NCI-H2196 treated with DMSO at 0.1 percent for 48 hours (cell line): ENCODE results near the gene AKNA.

Experiments
- DNase-seq: peaks from one replicate; lab custom pipeline; 2025; ENCODE audit not compliant: unreplicated experiment; lab: John Stamatoyannopoulos, UW

The AKNA gene

DNA sequence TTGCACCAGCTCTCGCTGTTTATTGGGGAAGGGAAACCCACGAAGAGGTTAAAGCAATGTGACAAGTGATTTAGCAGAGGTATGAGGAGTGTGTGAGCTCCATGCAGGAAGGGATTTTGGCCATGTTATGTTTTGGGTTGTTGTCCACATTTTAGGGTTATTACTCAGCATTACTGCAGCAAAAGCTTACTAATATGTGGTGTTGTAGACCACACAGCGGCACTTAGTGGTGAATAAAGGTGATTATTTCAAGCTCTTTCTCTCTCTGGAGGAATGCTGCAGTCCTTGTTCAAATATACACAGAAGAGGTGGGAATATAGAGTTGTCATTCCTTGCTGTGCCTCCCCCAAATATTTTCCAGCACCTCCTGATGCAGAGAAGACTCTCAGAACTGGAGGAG is 29.7 kb upstream of the AKNA start:
- DNase-seq: no peak

DNA sequence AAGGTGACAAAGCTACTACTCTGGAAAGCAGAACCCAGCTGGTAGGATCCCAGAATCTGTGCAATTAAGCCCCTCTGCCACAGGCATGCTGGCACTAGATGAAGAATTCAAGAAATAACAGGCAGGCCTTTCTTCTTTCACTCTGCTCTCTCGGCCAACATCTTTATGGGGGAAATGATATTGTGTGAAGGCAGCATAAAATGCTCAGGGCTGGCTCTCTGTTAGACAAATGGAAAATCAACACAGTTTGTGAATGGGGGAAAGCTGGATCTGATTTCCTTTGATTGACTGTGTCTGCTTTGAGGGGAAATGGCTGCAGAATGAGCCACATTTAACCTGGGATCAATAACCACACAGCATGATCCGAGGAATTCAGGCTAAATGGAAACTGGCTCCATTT is 29.1 kb upstream of the AKNA start:
- no peak for DNase-seq

DNA sequence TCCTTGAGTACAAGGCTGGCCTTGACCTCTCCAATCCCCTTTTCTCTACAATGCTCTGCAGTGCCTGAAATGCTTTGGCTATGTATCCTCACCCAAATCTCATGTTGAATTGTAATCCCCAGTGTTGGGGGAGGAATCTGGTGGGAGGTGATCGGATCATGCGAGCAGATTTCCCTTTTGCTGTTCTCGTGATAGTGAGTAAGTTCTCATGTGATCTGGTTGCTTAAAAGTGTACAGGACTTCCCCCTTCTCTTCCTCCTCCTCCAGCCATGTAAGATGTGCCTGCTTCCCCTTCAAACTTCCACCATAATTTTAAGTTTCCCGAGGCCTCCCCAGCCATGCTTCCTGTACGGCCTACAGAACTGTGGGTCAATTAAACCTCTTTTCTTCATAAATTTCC is 28.5 kb upstream of the AKNA start:
- no peak for DNase-seq

DNA sequence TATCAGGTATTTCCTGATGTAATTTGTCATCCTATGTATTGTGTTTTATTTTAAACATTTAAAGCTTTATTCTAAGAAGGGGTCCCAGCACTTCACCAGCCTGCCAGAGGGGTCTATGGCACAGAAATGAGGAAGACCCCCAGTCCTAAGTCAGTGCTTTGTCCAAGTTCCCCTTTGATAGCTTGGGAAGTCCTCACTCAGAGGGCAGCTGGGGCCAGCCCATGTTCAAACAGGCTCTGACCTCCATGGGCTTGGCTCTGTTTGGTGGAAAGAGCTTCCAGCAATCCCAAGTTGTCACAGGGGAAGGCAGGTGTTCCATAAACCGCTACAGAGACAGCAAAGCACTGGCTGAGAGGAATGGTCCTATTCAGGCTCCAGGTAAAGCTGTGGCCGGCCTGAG is 26.6 kb upstream of the AKNA start:
- no peak for DNase-seq

DNA sequence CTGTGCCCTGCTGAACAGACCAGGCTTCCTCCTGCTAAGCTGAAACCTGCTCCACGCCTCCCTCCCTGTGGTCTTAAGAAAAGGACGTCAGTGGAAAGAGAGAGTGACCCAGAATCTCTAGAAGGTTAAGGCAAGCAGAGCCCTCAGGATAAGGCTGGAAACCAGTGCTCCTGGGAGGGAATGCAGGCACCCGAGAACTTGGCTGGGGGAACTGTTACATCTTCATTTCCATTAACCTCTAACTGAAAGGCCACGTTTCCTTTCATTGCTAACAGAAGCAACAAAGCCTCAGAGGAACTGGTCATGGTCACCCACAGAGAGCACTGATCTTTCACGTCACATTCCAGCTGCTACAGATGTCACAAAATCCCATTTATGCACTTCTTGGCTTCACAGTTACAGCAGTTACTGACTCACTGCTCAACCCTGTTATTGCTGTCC is 26.1 kb upstream of the AKNA start:
- DNase-seq: no peak

DNA sequence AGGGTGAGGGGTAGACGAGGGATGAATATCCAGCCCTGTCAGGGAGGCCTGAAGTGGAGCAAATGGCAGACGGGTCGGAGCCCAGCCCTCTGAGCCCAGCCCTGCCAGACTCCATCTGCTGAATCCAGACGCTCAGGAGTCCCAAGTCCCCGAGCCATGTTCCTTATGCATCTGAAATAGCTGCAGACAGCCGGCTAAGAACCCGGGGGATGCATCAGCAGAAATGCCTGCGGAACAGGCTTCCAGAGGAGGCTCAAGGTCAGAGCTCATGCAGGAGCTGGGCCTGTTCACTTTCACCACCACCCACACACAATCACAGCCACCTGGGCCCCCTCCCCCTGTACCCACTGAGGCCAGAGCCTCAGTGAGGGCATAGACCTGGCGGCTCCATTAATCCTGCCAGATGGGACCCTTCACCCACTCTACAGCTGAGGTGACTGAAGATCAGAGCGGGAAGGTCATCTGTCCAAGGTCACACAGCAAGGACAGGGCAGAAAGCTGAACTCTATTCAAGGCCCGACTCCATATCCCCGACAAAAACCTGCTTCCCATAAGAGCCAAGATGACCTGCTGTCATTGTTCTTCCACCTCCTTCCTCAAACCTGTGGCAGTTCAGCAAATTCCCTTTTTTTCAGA is 24.4 kb upstream of the AKNA start:
- DNase-seq: no peak

DNA sequence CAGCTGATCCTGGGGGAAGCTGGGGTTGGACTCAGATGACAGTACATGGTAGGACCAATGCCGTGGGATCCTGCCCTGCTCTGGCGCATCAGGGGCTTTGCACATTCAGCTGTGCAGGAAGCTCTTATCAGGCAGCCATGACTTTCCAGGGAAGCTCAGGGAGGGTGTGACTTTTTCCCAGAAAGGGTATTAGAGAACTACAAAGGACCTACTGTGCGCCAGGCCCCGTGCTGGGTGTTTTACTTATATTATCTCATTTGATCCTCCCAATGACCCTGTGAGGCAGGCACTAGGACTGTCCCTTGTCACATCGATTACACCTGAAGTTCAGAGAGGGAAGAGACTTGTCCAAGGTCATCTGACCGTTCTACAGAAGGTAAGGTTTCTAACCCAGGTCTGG is 23.7 kb upstream of the AKNA start:
- DNase-seq: no peak

DNA sequence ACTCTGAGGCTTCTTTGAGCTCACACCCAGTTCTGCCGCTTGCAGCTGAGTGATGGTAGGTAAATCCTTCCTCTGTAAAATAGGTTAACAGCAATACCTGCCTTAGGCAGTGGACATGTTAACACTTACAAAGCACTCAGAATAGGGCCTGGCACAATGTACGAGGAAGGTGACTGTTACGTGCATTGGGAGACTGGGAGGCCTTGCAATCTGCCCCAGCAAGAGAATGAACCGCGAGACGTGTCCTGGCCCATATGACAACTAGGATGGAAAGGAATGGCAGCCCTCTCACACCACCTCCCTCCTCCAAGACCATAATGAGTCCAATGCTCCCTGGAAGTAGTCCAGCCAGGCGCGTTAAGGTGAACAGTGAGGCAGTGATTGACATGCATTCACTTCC is 23.1 kb upstream of the AKNA start:
- DNase-seq: no peak

DNA sequence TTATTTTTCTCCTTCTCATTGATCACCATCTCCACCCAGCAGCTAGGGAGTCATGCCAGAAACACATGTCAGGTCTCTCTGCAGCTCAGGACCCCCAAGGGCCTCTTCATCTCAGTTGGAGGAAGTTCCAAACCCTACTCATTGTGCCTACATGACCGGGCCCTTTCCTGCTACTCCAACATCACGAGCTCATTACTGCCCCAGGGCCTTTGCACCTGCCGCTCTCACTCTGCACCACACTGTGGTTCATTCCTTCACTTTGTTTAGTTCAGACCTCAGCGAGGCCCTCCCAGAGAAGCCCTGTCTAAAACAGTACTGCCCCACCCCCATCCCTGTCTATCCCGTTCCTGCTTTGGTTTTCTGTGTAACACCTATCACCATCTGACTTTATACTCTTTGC is 22.1 kb upstream of the AKNA start:
- DNase-seq: no peak

DNA sequence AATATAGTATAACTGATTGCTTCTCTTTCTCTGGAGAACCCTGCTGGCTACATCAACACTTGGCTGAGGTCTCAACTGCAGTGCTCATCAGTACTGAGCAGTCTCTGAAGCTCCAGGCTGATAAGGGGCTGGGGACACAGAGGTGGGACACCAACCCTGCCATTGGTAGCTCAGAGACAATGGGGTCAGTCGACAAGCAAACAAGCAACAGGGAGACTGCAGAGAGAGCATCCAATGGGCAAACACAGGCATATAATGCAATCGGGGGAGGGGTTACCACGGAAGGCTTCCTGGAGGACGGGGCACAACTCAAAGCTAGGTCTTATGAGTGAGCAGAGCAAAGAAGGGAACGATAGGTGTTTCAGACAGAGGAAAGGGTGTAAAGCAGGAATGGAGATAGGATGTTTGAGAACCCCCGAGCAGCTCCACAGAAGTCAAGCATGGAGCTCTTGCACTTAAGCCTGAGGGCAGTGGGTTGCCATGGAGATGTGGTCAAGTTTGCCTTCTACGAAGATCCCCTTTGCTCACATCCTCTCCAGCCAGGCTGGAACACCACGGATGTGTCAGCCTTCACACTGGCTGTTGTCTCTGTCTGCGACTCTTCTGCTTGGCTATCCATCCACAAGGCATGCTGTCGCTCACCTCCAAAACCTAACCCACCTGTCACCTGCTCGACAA is 21.5 kb upstream of the AKNA start:
- no peak for DNase-seq

DNA sequence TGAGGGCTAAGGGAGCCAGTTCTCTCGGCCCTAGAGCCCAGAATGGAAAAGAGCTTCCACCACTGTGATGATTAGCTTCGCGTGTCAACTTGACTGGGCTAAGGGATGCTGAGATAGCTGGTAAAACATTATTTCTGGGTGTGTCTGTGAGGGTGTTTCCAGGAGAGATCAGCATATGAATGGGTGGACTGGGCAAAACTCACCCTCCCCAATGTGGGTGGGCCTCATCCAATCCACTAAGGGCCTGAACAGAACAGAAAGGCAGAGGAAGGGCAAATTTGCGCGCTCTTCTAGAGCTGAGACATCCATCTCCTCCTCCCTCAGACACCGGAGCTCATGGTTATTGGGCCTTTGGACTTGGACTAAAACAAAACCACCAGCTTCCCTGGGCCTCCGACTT is 20.9 kb upstream of the AKNA start:
- DNase-seq: no peak

DNA sequence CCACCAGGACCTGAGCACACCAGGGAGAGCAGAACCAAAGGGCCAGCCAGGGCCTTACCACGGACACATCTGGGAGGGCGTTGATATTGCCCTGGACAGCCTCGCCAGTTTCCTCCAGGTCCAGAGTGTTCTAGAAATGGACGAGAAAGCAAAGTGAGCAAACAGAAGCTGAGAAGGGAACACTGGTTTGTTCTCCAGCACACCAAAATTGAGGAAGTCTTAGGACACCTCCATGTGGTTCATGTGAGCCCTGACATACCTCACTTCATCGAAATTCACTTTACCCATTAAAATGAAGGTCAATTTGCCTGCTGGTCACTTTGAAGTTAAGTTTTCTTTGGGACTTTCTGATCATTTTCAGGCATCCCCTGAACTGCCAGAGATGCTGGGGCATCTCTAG is 20.1 kb upstream of the AKNA start:
- no peak for DNase-seq

DNA sequence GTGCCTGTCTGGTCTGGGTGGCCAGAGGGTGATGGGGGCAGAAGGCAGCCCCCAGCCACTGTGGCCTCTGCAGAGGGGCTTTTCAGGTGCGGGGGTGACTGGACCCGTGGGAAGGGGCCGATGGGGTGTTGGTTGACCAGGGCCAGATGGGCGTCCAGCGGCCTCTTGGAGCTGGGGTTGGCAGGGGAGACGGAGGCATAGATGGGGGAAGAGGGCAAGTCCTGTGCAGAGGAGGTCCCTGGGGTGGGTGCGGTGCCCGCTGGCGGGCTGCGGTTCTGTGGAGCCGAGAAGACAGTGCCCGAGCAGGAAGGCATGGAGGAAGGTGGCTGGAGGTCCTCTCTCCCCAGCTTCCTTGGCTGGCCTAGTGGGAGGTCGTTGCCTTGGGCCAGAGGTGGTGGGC is 18.7 kb upstream of the AKNA start:
- no peak for DNase-seq

DNA sequence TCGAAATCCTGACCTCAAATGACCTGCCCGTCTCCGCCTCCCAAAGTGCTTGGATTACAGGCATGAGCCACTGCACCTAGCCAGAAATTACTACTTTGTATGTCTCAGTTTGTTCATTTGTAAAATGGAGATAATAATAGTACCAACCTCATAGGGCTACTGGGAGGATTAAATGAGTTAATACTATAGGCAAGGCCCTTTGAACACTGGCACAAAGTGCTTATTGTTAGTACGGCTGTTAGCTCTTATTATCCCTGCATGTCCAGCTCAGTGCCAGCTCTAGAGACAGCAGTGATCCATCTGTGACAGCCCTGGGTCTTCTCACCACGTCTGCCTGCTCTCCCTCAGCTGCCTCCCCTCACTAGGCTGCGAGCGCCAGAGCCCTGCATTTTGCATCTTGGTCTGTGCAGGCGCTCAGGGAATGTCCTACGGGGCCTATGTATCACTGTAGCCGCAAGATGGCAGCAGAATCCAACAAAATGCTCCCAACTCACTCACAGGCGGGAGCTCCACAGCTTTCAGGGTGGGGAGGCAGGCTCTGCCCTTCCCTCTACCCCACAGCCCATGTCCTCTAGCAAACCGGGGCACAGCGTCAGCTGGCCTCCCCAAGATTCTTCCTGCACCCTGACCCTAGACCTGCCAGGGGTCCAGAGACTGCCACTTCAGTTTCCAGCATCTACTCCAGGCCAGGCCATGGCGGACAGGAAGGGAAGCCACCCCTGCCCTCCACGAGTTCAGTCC is 17.7 kb upstream of the AKNA start:
- peak; percentile 36 for DNase-seq

DNA sequence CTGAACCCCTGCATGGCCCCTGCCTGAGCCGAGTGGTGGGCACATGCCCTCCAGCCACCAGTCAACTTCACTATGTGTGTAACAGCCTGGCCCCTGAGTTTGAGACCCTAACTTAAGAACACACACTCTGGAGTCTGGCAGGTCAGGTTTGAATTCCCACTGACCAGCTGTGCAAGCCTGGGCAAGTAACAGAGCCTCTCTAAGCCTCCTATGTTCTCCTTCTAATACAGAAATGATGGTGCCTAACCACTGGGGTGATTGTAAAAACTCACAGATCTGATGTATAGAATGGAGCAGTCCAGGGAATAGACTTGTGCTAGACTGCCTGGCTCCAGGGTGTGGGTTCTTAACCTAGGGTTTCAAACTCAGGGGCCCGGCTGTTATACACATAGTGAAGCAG is 16.7 kb upstream of the AKNA start:
- no peak for DNase-seq

DNA sequence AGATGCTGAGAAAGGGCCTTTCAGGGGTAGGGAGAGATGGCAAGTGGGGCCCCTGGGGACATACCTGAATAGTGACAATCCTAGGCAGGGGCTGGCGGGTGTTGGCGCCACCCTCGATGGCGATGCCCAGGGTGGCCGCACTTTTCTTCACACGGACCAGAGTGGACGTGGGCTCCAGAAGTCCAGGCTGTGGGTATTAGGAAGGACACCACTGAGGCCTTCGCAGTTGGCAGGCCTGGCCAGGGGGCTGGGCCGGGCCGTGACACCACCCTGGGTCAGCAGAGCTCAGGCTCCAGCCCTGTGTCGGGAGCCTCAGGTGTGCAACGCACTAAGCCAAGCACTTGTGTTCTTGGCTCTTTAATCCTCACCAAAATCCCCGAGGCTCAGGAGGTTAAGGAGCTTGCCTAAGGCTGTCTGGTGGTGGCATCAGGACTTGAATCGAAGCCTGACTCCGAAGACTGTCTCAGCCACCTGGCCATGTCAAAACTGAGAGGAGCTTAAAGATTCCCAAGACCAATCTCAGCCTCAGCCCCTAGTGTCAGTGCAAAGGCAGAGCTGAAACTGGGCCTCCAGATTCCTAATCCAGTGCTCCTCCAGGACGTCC is 15.5 kb upstream of the AKNA start:
- DNase-seq: no peak

DNA sequence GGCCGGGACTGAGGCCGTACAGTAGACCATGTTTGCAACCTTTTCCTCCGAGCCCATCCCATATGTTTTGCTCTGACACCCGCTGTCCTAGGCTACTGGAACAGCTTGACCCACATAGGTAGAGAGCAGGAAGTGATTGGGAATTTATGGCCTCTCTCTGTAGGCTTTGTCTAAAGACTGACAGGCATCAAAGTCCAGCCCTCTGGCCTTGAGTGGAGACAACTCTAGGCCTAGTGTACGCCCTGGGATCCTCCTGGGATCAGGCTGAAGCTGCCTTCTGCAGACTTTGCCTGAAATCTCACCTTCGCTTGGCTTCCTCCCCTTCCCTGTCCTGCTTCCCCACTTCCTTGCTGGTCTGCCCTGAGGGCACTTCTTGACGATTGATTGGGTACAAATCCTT is 13.6 kb upstream of the AKNA start:
- DNase-seq: no peak

DNA sequence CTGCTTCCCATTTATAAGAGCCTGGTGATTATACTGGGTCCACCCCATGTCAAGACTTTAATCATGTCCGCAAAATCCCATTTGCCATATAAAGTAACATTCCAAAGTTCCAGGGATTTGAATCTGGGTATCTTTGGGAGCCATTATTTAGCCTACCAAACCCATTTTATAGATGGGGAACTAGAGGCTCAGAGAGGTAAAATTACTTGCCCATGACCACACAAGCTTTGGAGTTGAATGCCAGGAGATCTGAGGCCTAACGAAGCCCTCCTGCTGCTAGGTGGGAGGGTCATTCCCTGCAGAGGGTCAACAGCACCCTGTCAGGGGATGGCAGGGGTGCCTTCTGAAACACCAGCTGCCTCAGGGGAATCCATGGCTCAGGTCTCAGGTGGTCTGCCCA is 13.0 kb upstream of the AKNA start:
- no peak for DNase-seq

DNA sequence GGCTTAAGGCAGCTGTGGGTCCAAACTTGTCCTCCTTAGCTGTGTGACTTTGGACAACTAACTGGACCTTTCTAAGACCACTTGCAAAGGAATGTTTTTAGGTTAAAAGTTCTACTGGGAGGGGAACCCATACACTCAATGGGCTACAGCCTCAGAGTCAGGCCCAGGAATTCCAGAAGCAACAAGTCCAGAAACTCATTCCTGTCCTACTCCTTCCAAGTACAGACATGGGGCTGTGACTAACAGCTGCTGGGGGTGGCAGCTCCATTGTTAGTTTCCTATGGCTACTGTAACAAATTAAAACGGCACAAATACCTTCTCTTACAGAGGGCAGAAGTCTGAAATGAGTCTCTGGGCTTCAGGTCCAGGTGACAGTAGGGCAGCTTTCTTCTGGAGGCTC is 12.4 kb upstream of the AKNA start:
- no peak for DNase-seq

DNA sequence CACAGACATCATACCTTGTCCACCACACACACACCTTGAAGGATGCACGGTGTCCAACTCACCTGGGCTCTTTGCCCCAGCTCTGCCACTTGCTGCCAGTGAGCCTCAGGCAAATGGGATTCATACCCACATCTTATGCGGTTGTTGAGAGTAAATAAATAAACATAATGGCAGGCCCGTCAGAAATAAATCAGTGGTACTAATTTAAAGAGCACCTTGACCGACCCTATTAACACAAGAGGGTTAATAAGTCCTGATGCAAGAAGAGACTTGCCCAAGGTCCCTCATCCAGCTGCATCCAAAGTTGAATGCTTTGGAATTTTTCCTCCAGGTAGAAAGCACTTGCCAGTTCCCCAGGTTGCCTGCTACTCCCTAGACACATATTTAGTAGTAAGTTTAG is 11.6 kb upstream of the AKNA start:
- no peak for DNase-seq

DNA sequence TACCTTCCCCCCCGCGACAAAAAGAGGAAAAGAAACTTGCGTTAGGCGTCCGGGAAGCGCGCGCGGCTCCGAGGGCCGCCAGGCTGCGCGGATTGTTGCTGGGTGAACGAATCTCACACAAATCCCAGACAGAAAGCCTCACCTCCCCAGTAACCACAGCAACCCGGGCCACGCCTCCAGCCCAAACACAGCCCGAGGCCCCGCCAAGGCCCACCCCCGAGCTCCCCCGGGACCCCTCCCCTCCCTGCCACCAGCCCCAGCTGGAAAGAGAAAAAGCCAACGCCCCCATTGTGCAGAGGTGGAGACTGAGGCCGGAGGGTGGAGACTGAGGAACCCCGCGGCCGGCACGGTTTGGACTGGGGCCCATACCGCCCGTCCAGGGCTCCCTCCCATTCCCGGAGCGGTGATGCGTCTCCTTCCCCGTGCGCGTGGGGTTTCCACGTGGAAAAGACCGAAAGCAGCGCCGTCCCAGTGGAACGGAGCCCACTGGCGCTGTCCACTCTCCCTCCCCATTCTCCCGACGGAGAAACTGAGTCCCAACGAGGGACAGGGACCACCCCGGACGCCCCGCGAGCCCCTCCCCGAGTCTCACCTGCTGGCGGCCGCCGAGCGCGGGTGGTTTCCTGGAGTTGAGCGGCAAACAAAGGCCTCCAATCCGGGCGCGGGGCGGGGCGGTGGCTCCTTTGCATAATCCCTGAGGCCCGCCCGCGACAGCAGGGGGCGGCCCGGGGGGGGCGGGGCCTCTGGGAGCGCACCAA is 10.2 kb upstream of the AKNA start:
- DNase-seq: peak; percentile 95
